Transverse colon (tissue), 4 donors: ENCODE measurements around the gene CYREN. TPM values are rescaled to one million over a fixed set of nuclear protein-coding genes. Genes with fewer than 3 reads are reported as not detected.

Source experiments
- DNase-seq: peaks from one replicate; pipeline ENCODE4 v3.0.0-alpha.2; 2019
- H3K27ac ChIP-seq, 4 donors: fragments of 200-600 bp; sonication (generic); 2 replicates each; pipeline ENCODE4 v1.5.1; 2016 to 2018; ENCODE audit warnings: inconsistent platforms in 4 of 4
- H3K27me3 ChIP-seq: fragments of 200-600 bp; sonication (generic); 2 replicates; pipeline ENCODE4 v1.5.1; 2017; ENCODE audit warnings: inconsistent platforms
- H3K36me3 ChIP-seq, 4 donors: fragments of 200-600 bp; sonication (generic); 2 replicates each; pipeline ENCODE4 v1.5.1; 2017 to 2019; ENCODE audit warnings: inconsistent platforms in 4 of 4
- H3K4me1 ChIP-seq, 4 donors: fragments of 200-600 bp; sonication (generic); 2 replicates each; pipeline ENCODE4 v1.5.1; 2017 to 2020; ENCODE audit warnings: inconsistent platforms in 4 of 4
- H3K4me3 ChIP-seq, 4 donors: fragments of 200-600 bp; sonication (generic); 1 replicate in 1 of 4; 2 replicates in 3 of 4; pipeline versions ENCODE4 v1.5.1 to v1.6.1; 2017 to 2019; ENCODE audit warnings: inconsistent platforms in 4 of 4
- H3K9me3 ChIP-seq, 2 donors: fragments of 200-600 bp; sonication (generic); 2 replicates each; pipeline ENCODE4 v1.5.1; 2017 to 2019; ENCODE audit warnings: inconsistent platforms in 2 of 2
- EP300 ChIP-seq: sonication (generic); formaldehyde crosslinking; IDR thresholded peaks from one replicate; pipeline ENCODE4 v1.6.1; 2017; ENCODE audit warnings: antibody characterized with exemption, low read depth
- POLR2A ChIP-seq: fragments of 450-650 bp; IDR thresholded peaks from one replicate; pipeline ENCODE4 v1.6.1; 2016; ENCODE audit warnings: antibody characterized with exemption, mild to moderate bottlenecking, moderate library complexity
- POLR2AphosphoS5 ChIP-seq, 3 donors: sonication (generic); formaldehyde crosslinking; IDR thresholded peaks; one replicate each; pipeline ENCODE4 v1.6.1; 2016; ENCODE audit warnings: antibody characterized with exemption in 3 of 3
- WGBS, 2 donors: methylation state at CpG; one replicate each; pipeline ENCODE4 v1.1.5; 2018; ENCODE audit warnings: low coverage in 1 of 2; 5-methylcytosine and 5-hydroxymethylcytosine counted together
- in situ Hi-C, 4 donors: fragments of 200-750 bp; cut with MboI; loops; one replicate each; pipeline versions ENCODE4 v1.15.0 to v1.15.1; 2017; ENCODE audit warnings: low sequenced_read_pairs in 3 of 4, low pct_ligation_motif_present in 1 of 4, low pct_unique_long_range_greater_than_20kb in 1 of 4
- intact Hi-C: fragments of 100-400 bp; cut with DNase I; formaldehyde crosslinking; loops from one replicate; pipeline ENCODE4 v1.15.1; 2023; ENCODE audit warnings: low total_unique reads
- total RNA-seq, 4 donors: library from RNA; depleted of rRNA; stranded (reverse); fragments of >200 nt; gene quantifications; one replicate each; pipeline ENCODE4 v1.1.0, GENCODE V29; 2016
- TF ChIP-seq, protein P1 (sequence below), 5 experiments: fragments of 200-600 bp in 3 of 5; fragments of 450-650 bp in 2 of 5; sonication (generic) in 3 of 5; IDR thresholded peaks; 1 replicate in 2 of 5; 2 replicates in 3 of 5; pipeline ENCODE4 v1.5.1; 2016 to 2017; ENCODE audit warnings: antibody characterized with exemption in 5 of 5, inconsistent platforms in 3 of 5, mild to moderate bottlenecking in 2 of 5, moderate library complexity in 1 of 5

CYREN gene
- total RNA-seq, 4 donors from 2014 or later, result 30.8 to 88.3 (median 37.8) TPM

DNA sequence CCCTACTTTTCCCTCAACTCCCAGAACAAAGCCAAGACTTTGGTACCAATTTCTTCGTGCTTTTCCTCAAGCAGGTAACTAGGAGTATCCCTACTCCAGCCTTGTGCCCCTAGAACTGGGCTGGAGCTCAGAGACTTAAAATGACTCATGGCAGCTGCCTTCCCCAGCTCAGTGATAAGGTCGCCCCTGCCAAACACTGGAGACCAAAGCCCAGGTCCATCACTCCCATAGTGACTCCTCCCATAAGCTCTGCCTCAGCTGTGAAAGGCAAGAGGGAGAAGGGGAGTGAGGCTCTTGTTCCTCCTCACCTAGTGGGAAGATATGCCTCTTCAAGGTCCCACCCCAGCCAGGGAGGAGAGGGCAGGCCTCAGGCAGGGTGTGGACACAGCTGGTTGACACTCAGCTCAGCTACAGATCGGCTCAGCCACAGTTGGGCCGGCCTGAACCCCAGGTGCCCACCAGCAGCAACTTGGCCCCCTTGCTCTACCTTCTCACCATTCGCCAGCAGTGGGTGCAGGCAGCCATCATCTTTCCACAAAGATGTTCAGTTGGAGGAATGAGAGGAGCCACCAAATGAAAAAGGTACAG lies 13.8 kb upstream of the CYREN start:
- H3K4me1 ChIP-seq, result no peaks in the 10 kb centered on the region
- intact Hi-C loops, result no loop called here
- peaks cover 0 to 22% (median 11%) of the 10 kb centered on the region in 4 donors for H3K36me3 ChIP-seq
- no peaks in the 10 kb centered on the region for H3K27me3 ChIP-seq
- in situ Hi-C loops, result loop anchor here in 1 of 4 donors (25.0 kb wide), 1 partner anchor 522 kb away; no protein-coding TSS in a partner anchor
- no peak for TF ChIP-seq EP300
- no peak for TF ChIP-seq POLR2AphosphoS5 (IDR thresholded peaks at IDR 0.05)
- TF ChIP-seq, protein P1, sequence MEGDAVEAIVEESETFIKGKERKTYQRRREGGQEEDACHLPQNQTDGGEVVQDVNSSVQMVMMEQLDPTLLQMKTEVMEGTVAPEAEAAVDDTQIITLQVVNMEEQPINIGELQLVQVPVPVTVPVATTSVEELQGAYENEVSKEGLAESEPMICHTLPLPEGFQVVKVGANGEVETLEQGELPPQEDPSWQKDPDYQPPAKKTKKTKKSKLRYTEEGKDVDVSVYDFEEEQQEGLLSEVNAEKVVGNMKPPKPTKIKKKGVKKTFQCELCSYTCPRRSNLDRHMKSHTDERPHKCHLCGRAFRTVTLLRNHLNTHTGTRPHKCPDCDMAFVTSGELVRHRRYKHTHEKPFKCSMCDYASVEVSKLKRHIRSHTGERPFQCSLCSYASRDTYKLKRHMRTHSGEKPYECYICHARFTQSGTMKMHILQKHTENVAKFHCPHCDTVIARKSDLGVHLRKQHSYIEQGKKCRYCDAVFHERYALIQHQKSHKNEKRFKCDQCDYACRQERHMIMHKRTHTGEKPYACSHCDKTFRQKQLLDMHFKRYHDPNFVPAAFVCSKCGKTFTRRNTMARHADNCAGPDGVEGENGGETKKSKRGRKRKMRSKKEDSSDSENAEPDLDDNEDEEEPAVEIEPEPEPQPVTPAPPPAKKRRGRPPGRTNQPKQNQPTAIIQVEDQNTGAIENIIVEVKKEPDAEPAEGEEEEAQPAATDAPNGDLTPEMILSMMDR (IDR thresholded peaks at IDR 0.05), result no peak
- TF ChIP-seq POLR2A, result no peak
- DNase-seq, result no peak
- 71 to 97% methylated on average over 1 to 5 of the region's 5 CpGs for WGBS, 2 donors
- no peak overlapping the region for H3K4me3 ChIP-seq
- H3K27ac ChIP-seq, result no peak overlapping the region
- H3K9me3 ChIP-seq, result peaks cover 21 to 30% of the 10 kb centered on the region in 2 donors

DNA sequence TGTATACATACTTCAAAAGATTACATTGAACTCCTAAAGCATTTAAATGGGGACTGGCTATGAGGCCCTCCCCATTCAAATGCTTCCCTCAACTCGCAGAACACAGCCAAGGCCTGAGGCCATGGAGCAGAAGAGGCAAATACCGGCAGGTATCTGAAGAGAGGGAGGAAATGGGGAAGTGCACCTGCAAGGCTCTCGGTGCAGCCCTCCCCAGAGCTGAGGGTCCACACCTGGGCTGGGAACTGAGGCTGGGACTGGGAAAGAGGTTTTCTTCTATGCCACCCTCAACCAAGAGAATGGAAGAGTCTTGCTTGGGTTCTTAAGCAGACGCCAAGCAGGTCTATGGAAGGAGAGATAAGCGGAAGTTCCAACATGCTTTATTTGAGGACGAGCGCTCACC lies 13.0 kb upstream of the CYREN start:
- Histone ChIP-seq H3K4me1 (no peaks in the 10 kb centered on the region), H3K27me3 (no peaks in the 10 kb centered on the region), H3K27ac (no peak overlapping the region), H3K4me3 (no peak overlapping the region), H3K36me3 (peaks cover 0 to 18% (median 7%) of the 10 kb centered on the region in 4 donors), H3K9me3 (peaks cover 21 to 30% of the 10 kb centered on the region in 2 donors)
- WGBS, 2 donors, result 95 to 97% methylated on average over 4 to 7 of the region's 7 CpGs
- intact Hi-C loops (no loop called here), in situ Hi-C loops (loop anchor here in 1 of 4 donors (25.0 kb wide), 1 partner anchor 521 kb away; no protein-coding TSS in a partner anchor)
- TF ChIP-seq POLR2A (no peak), POLR2AphosphoS5 (IDR thresholded peaks at IDR 0.05) (no peak), EP300 (no peak)
- TF ChIP-seq, protein P1 (IDR thresholded peaks at IDR 0.05), result no peak
- no peak for DNase-seq

DNA sequence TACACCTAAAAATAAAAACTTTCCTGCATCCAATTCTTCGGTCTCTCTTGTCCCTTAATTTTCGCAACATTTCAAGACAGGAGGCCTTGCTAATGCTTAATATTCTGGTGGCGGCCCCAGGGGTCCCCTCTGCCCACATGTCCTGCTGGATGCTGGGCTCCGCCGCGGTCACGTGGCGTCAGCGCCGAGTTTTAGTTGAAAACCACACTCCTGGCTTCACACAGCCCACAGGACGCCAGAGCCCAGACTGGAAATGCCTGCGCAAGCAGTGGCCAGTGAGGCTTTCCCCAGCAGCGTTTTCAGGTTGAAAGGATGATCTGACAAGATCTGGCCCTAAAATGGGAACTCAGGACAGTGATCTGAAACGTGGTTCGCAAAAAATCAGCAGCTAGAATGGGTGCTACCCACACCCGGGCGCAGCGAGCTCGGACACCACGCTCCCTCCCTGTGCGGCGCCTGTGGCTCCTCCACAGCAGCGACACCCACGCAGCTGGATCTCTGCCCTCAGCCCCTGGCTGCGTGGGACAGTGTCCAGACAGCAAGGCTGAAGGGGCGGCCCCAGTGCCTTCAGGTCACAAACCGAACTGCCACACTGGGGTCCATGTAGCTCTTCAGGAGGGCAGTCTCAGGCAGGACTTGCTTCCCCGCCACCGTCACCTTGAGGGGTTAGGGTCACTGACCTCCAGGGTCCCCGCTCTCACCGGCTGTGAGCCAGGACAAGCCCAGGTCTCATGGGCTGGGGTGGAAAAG lies 11.6 kb upstream of the CYREN start:
- Histone ChIP-seq H3K9me3 (peaks cover 21 to 30% of the 10 kb centered on the region in 2 donors), H3K4me1 (no peaks in the 10 kb centered on the region), H3K27me3 (no peaks in the 10 kb centered on the region), H3K4me3 (no peak overlapping the region), H3K27ac (no peak overlapping the region), H3K36me3 (peaks cover 0 to 13% (median 1%) of the 10 kb centered on the region in 4 donors)
- TF ChIP-seq POLR2AphosphoS5 (IDR thresholded peaks at IDR 0.05) (no peak), POLR2A (no peak), EP300 (no peak)
- TF ChIP-seq, protein P1 (IDR thresholded peaks at IDR 0.05), result no peak
- no peak for DNase-seq
- in situ Hi-C loops, result loop anchor here in 1 of 4 donors (25.0 kb wide), 1 partner anchor 520 kb away; no protein-coding TSS in a partner anchor
- 86 to 99% methylated on average over 2 to 31 of the region's 31 CpGs for WGBS, 2 donors
- intact Hi-C loops, result no loop called here

DNA sequence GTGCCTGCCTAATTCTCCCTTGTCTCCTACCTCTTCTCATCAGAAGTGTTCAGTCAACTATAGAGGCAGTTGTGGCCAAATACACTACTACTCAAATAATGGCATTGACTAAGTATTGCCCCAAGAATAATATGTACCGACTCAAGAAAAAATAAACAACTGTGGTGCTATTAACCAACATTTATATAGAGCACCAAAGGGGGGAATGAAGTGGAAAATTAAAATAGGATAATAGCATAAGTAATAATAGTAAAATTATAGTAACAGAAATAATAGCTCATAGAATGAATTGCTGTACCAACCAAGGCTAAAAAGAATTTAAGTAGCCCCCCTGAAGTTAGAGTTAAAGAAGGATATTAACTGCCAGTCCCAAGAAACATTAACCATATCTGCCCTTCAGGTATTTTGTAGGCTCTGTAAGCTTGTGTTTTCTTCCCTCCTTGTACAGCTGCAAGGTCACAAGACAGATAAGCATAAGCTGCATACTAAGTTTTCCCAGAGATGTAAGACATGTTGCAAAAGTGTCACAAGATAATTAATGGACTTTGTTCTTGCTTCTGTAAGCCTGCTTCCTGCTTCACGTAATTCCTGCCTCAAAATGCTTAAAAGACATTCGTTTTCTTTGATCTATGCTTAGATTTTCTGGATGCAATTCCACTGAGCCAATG lies 10.9 kb upstream of the CYREN start:
- intact Hi-C loops, result no loop called here

More for the DNA sequence above, 10.9 kb upstream of the CYREN start:
- 75 to 89% methylated on average over 3 of the region's 3 CpGs for WGBS, 2 donors
- in situ Hi-C loops, result loop anchor here in 1 of 4 donors (25.0 kb wide), 1 partner anchor 519 kb away; no protein-coding TSS in a partner anchor
- Histone ChIP-seq H3K36me3 (peaks cover 0 to 13% (median 0%) of the 10 kb centered on the region in 4 donors), H3K4me1 (no peaks in the 10 kb centered on the region), H3K9me3 (peaks cover 21 to 30% of the 10 kb centered on the region in 2 donors), H3K4me3 (no peak overlapping the region), H3K27me3 (no peaks in the 10 kb centered on the region), H3K27ac (no peak overlapping the region)
- DNase-seq, result no peak
- TF ChIP-seq POLR2AphosphoS5 (IDR thresholded peaks at IDR 0.05) (no peak), EP300 (no peak), POLR2A (no peak)
- TF ChIP-seq, protein P1 (IDR thresholded peaks at IDR 0.05), result no peak
